H9 (cell line): ENCODE measurements around the gene CYP24A1. TPM values are rescaled to one million over a fixed set of nuclear protein-coding genes. Genes with fewer than 3 reads are reported as not detected.

Experiments
- DNase-seq: peaks from one replicate; pipeline ENCODE4 v3.0.0-alpha.2; 2017
- H2AFZ ChIP-seq: one replicate; pipeline ENCODE4 v1.6.1; 2013; ENCODE audit warnings: mild to moderate bottlenecking, low read length, control low read depth, moderate library complexity
- H2AK5ac ChIP-seq: 2 replicates; pipeline ENCODE4 v1.6.1; 2013; ENCODE audit warnings: low read length, control low read depth, mixed read lengths; ENCODE audit not compliant: insufficient read length
- H2BK120ac ChIP-seq: one replicate; pipeline ENCODE4 v1.6.1; 2013; ENCODE audit warnings: low read depth, mild to moderate bottlenecking, low read length, control low read depth, inconsistent platforms; ENCODE audit not compliant: poor library complexity, severe bottlenecking
- H2BK12ac ChIP-seq: 2 replicates; pipeline ENCODE4 v1.6.1; 2013; ENCODE audit warnings: low read length, control low read depth, mixed read lengths, low read depth; ENCODE audit not compliant: insufficient read length
- H2BK15ac ChIP-seq: 2 replicates; pipeline ENCODE4 v1.6.1; 2013; ENCODE audit warnings: low read depth, low read length, control low read depth
- H2BK20ac ChIP-seq: one replicate; pipeline ENCODE4 v1.6.1; 2013; ENCODE audit warnings: low read depth, mild to moderate bottlenecking, low read length, control low read depth, inconsistent platforms; ENCODE audit not compliant: poor library complexity, severe bottlenecking
- H2BK5ac ChIP-seq: 2 replicates; pipeline ENCODE4 v1.6.1; 2013; ENCODE audit warnings: low read length, control low read depth, mixed read lengths; ENCODE audit not compliant: insufficient read length
- H3K14ac ChIP-seq: 2 replicates; pipeline ENCODE4 v1.6.1; 2013; ENCODE audit warnings: low read length, control low read depth; ENCODE audit not compliant: insufficient read depth
- H3K18ac ChIP-seq: 2 replicates; pipeline ENCODE4 v1.6.1; 2013; ENCODE audit warnings: low read depth, mild to moderate bottlenecking, mixed read lengths, low read length, control low read depth; ENCODE audit not compliant: insufficient read length
- H3K23ac ChIP-seq: 2 replicates; pipeline ENCODE4 v1.6.1; 2013; ENCODE audit warnings: low read length, control low read depth, mixed read lengths, low read depth; ENCODE audit not compliant: insufficient read length
- H3K23me2 ChIP-seq: 2 replicates; pipeline ENCODE4 v1.6.1; 2013; ENCODE audit warnings: low read depth, mild to moderate bottlenecking, mixed read lengths, low read length, control low read depth; ENCODE audit not compliant: insufficient read length, poor library complexity, severe bottlenecking
- H3K27ac ChIP-seq: 2 replicates; pipeline ENCODE4 v1.5.1; 2013; ENCODE audit warnings: low read length, control low read depth, mixed read lengths, low read depth; ENCODE audit not compliant: insufficient read length
- H3K27me3 ChIP-seq: 2 replicates; pipeline ENCODE4 v1.6.1; 2013; ENCODE audit warnings: low read length, control low read depth, inconsistent platforms; ENCODE audit not compliant: insufficient read depth
- H3K4ac ChIP-seq: 2 replicates; pipeline ENCODE4 v1.6.1; 2013; ENCODE audit warnings: low read depth, mild to moderate bottlenecking, control low read depth, inconsistent platforms, low read length, moderate library complexity
- H3K4me1 ChIP-seq: 2 replicates; pipeline ENCODE4 v1.6.1; 2013; ENCODE audit warnings: low read length, control low read depth, inconsistent platforms; ENCODE audit not compliant: insufficient read depth
- H3K4me2 ChIP-seq: 2 replicates; pipeline ENCODE4 v1.6.1; 2013; ENCODE audit warnings: low read length, control low read depth, mixed read lengths; ENCODE audit not compliant: insufficient read length, insufficient read depth
- H3K56ac ChIP-seq: 2 replicates; pipeline ENCODE4 v1.6.1; 2013; ENCODE audit warnings: low read depth, mild to moderate bottlenecking, mixed read lengths, low read length, control low read depth; ENCODE audit not compliant: insufficient read length
- H3K79me1 ChIP-seq: 2 replicates; pipeline ENCODE4 v1.6.1; 2013; ENCODE audit warnings: low read depth, mild to moderate bottlenecking, moderate library complexity, low read length, control low read depth, inconsistent platforms; ENCODE audit not compliant: insufficient read depth, poor library complexity, severe bottlenecking
- H3K79me2 ChIP-seq: 2 replicates; pipeline ENCODE4 v1.6.1; 2013; ENCODE audit warnings: low read length, control low read depth, inconsistent platforms; ENCODE audit not compliant: insufficient read depth
- H3K9ac ChIP-seq: 2 replicates; pipeline ENCODE4 v1.6.1; 2013; ENCODE audit warnings: low read length, control low read depth, mixed read lengths; ENCODE audit not compliant: insufficient read length; ENCODE audit errors: extremely low read depth
- H3K9me3 ChIP-seq: one replicate; pipeline ENCODE4 v1.6.1; 2013; ENCODE audit warnings: low read depth, low read length, inconsistent platforms; ENCODE audit not compliant: control insufficient read depth
- H3T11ph ChIP-seq: one replicate; pipeline ENCODE4 v1.6.1; 2013; ENCODE audit warnings: mild to moderate bottlenecking, low read length, control low read depth, inconsistent platforms
- H4K20me1 ChIP-seq: one replicate; pipeline ENCODE4 v1.6.1; 2013; ENCODE audit not compliant: control insufficient read depth, insufficient read length, insufficient read depth
- H4K5ac ChIP-seq: 2 replicates; pipeline ENCODE4 v1.6.1; 2013; ENCODE audit warnings: low read depth, mild to moderate bottlenecking, mixed read lengths, low read length, control low read depth; ENCODE audit not compliant: insufficient read length
- H4K8ac ChIP-seq: replicated peaks from 2 replicates; pipeline ENCODE4 v1.6.1; 2013; ENCODE audit warnings: low read length, control low read depth, mixed read lengths, low read depth; ENCODE audit not compliant: insufficient read length
- H4K91ac ChIP-seq: 2 replicates; pipeline ENCODE4 v1.6.1; 2013; ENCODE audit warnings: low read depth, mild to moderate bottlenecking, moderate library complexity, mixed read lengths, low read length, control low read depth; ENCODE audit not compliant: insufficient read length
- H3K27ac Mint-ChIP-seq, 3 experiments: 2 replicates in 2 of 3; 3 replicates in 1 of 3; pipeline ENCODE4 v1.8.0; 2020 to 2021; ENCODE audit warnings: mixed read lengths in 3 of 3, mild to moderate bottlenecking in 1 of 3, moderate library complexity in 1 of 3
- H3K27me3 Mint-ChIP-seq: 2 replicates; pipeline ENCODE4 v1.8.0; 2021; ENCODE audit warnings: low read depth, mild to moderate bottlenecking, moderate library complexity, mixed read lengths
- H3K36me3 Mint-ChIP-seq, 3 experiments: 2 replicates in 2 of 3; 3 replicates in 1 of 3; pipeline ENCODE4 v1.8.0; 2020 to 2021; ENCODE audit warnings: low read depth in 3 of 3, mixed read lengths in 3 of 3; ENCODE audit not compliant: insufficient read depth in 1 of 3
- H3K4me1 Mint-ChIP-seq, 2 experiments: 2 replicates each; pipeline ENCODE4 v1.8.0; 2020; ENCODE audit warnings: mixed read lengths in 2 of 2
- H3K4me3 Mint-ChIP-seq, 2 experiments: 2 replicates in 1 of 2; 3 replicates in 1 of 2; pipeline ENCODE4 v1.8.0; 2020 to 2021; ENCODE audit warnings: mild to moderate bottlenecking in 2 of 2, mixed read lengths in 2 of 2, moderate library complexity in 1 of 2
- H3K9me3 Mint-ChIP-seq, 2 experiments: 2 replicates in 1 of 2; 3 replicates in 1 of 2; pipeline ENCODE4 v1.8.0; 2020; ENCODE audit warnings: mild to moderate bottlenecking in 2 of 2, mixed read lengths in 2 of 2, moderate library complexity in 1 of 2
- total RNA-seq: library from RNA; stranded (reverse); gene quantifications from 2 replicates; pipeline ENCODE4 v1.2.1, GENCODE V29; 2021
- TF ChIP-seq, protein P1 (sequence below): fragments of 200-600 bp; sonication (generic); conservative IDR thresholded peaks from 3 replicates; pipeline ENCODE4 v1.8.0; 2021; ENCODE audit warnings: antibody characterized with exemption, mild to moderate bottlenecking

CYP24A1 gene
- total RNA-seq, 1 experiment from 2014 or later = not detected

- H2AFZ ChIP-seq = no peak overlapping the region
- no peak overlapping the region for H3T11ph ChIP-seq
- no peak overlapping the region for H3K56ac ChIP-seq
- no peaks in the 10 kb centered on the region for H4K20me1 ChIP-seq
- H3K4me1 ChIP-seq = no peaks in the 10 kb centered on the region; the same call in 1 of the 2 replicates
- TF ChIP-seq, protein P1, sequence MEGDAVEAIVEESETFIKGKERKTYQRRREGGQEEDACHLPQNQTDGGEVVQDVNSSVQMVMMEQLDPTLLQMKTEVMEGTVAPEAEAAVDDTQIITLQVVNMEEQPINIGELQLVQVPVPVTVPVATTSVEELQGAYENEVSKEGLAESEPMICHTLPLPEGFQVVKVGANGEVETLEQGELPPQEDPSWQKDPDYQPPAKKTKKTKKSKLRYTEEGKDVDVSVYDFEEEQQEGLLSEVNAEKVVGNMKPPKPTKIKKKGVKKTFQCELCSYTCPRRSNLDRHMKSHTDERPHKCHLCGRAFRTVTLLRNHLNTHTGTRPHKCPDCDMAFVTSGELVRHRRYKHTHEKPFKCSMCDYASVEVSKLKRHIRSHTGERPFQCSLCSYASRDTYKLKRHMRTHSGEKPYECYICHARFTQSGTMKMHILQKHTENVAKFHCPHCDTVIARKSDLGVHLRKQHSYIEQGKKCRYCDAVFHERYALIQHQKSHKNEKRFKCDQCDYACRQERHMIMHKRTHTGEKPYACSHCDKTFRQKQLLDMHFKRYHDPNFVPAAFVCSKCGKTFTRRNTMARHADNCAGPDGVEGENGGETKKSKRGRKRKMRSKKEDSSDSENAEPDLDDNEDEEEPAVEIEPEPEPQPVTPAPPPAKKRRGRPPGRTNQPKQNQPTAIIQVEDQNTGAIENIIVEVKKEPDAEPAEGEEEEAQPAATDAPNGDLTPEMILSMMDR = no peak
- H2BK5ac ChIP-seq = no peak overlapping the region
- H3K79me1 ChIP-seq = no peaks in the 10 kb centered on the region
- Mint-ChIP-seq H3K36me3 (no peaks in the 10 kb centered on the region), H3K4me1 (peaks cover 4 to 5% of the 10 kb centered on the region in 2 experiments), H3K27ac (no peak overlapping the region), H3K9me3 (no peaks in the 10 kb centered on the region; a peak in 1 of 5 replicates), H3K27me3 (no peaks in the 10 kb centered on the region; the same call in 1 of the 2 replicates), H3K4me3 (no peak overlapping the region)
- no peak overlapping the region for H4K8ac ChIP-seq
- H3K4me2 ChIP-seq = no peak overlapping the region
- H2AK5ac ChIP-seq = no peak overlapping the region
- H3K23ac ChIP-seq = no peak overlapping the region
- H3K9me3 ChIP-seq = no peaks in the 10 kb centered on the region
- H3K79me2 ChIP-seq = no peaks in the 10 kb centered on the region
- H3K9ac ChIP-seq = no peak overlapping the region
- no peak overlapping the region for H2BK12ac ChIP-seq
- H2BK15ac ChIP-seq = no peak overlapping the region
- no peak overlapping the region for H4K5ac ChIP-seq
- H3K27ac ChIP-seq = no peak overlapping the region
- no peak overlapping the region for H4K91ac ChIP-seq
- no peak overlapping the region for H3K14ac ChIP-seq
- no peak overlapping the region for H2BK120ac ChIP-seq
- no peak overlapping the region for H3K18ac ChIP-seq
- no peak overlapping the region for H2BK20ac ChIP-seq
- no peaks in the 10 kb centered on the region for H3K23me2 ChIP-seq
- no peaks in the 10 kb centered on the region for H3K27me3 ChIP-seq
- no peak overlapping the region for H3K4ac ChIP-seq
- no peak for DNase-seq
These were observed 63.7 kb downstream of the CYP24A1 start for GRCh38 chr20:54110041-54110440.
